GM19395 (cell line): ENCODE results near the gene DKK2.
A peak's percentile ranks its signal among the peaks of the same experiment; 100 is the strongest.

Experiments used
- ATAC-seq: cut with Tn5 transposase; IDR thresholded peaks from one replicate; pipeline ENCODE4 v1.9.1; 2021; ENCODE audit warnings: mild to moderate bottlenecking, moderate library complexity; ENCODE audit not compliant: unreplicated experiment

DKK2 gene

DNA sequence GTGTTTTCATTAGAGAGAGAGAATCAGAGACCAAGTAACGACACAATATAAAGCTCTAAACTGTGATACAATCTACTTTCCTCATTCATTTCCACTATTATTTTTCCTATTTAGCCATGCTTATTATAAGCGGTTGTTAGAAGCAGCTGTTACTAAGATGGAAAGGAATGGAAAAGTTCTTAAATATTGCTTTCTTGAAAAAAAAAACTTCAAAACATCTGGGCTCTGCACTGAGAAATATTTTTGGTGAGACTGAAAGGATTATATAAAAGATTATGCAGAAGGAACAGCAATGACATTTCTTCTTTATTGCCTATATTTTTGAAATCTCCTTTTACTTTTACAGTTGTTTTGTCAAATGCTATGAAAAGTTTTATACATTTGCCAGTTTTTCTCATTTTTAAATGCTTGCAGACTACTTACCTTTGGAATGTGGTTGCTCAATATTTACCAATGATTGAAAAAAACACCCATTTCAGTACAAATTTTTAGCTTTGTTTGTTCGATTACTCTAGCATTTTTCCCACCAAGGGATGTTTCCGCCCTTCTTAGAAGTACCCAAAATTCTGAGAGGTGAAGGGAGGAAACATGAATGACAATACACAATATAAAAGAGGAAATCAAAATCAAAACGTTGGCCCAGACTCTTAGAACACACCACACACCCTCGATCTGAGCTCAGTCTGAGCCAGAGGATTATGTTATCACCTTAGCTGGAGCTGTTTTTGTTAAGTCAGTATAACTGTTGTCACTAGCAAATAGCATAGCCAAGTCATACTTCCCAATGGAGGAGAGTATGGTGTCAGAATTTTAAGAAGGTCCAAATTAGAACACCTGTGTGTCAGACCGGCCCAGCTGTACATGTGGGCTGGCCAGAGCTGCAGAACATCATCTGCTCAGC lies 18.4 kb downstream of the DKK2 start:
- ATAC-seq: no peak

DNA sequence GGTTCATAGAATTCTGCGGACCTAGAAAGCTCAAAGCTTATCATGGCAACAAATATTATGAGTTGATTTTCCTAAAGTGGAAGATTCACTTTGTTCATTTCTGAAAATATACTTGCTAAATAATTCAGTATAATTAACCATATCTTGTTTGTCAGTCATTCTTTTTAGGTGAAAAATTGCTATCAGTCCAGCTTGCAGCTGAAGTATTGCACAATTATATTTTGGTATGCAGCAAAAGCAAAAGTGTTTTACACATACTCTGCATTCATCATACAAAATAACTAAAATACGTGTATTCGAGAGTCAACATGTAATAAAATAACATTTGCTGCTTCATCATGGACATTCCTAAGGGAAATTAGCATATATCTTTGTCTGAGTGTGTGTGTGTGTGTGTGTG lies 24.8 kb downstream of the DKK2 start:
- no peak for ATAC-seq

DNA sequence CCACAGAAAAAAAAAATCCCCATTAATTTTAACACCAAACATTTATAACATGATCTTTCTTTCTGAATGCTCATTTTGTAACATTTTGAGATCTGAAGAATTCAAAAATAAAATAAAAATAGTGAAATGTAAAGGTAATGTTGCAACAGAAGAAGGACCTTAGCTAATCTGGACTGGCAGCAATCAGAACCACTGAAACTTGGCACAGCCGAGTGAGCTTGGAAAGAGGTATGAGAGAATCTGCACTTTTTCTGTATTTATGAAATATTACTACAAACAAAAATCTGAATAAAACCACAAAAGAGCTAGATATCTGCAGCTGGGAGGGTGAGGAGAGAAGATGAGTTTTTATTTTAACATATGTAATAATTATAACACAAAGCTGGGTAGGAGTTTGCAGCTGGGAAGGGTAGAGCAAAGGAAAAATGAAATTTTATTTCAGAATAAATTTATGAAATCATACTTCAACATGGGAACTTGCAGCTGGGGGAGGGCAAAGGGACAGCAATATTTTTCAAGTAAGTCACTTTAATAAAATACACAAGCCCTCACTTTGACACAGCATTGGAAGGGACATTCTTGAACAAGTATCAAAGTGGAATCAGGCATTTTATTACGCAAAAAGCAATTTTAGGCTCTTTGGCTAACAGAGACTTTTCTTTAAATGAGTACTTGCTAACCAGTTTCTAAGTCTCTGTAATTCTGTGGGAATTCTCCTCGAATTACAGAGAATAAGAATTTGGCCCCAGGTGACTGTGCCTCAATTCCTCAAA lies 26.7 kb downstream of the DKK2 start:
- no peak for ATAC-seq

DNA sequence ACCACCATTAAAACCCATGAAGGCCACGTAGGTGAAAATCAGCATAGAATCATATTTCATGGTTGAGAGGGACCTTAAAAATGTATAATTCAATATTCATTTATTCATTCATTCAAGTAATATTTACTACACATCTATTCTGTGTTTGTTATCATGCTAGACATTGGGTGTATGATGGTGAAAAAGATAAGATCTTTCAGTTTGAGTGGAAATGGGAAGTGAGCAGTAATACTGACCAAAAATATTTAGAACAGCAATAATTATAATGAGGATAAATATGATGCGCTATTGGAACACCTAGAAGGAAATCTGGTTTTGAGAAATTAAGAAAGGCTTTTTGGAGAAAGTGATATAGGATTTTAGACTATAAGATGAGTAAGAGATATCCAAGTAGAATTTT lies 28.0 kb downstream of the DKK2 start:
- ATAC-seq: peak; percentile 47

DNA sequence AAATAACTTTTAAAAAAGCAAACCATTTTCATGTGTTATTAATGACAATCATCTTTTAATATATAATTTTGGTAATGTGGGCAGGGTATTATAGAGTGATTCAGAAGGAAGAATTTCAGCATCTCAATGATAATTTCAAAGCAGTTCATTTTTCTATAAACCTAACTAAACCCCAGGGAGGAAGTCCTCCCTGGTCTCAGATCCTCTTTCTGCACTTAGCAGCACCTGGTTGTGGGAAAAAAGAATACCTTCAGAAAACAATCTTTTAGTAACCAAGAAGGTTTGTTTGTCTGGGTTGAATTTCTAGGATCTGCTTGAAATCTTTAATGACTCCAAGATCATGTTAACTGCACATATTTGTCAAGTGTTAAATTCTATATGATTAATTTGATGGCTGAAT lies 29.9 kb downstream of the DKK2 start:
- peak; percentile 62 for ATAC-seq

DNA sequence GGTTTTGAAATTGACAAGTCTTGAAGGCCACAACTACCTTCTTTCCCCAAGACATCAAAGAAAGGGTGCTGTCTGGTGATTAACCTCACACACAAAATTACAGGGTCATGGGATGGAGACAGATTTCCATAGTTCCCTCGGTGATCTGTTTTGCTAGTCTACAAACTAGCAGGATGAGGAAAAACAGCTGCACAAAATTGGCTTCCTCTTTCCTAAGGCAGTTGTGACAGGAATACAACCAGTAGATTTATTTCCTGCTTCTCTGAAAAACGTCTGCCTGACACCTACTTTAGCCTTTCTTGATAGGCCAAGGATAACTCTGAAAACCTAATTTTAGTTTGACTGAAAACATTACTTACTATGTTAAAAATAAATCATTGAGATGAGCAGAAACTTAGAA lies 39.6 kb downstream of the DKK2 start:
- ATAC-seq: peak; percentile 46

DNA sequence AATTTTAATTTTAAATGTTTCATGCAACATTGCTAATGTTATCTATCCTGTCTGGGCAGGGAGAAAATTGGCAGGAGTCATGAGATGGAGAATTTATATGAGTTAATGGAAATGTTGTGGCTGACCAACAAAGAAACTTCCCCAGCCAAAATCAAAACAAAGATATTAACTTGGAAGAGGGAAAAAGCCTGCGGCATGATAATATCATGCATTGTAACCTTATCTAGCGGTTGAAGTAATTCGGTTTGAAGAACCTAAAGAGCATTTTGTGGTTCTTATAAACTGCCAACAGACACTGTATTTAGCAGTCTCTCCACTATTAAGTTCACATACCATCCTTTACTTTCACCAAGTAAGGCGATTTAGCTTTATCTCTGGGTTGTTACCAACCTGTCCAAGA lies 42.3 kb downstream of the DKK2 start:
- ATAC-seq: no peak

DNA sequence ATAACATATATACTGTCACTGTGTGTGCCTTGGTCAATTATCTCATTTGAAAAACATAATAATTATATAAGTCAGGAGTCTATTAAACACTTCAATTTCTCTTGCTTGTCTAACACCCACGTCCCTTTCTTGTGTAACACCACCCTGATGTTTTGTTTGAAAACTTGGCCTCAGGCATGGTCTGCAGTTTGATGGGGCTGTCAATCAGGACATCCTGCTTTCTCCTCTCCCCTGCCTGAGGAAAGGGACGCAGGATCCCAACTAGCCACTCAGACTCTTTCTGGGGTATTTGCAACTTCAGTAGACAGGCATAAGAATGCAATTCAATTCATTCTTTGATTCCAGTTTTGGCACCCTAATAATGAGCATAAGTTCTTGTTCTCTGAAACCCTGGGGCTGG lies 48.8 kb downstream of the DKK2 start:
- ATAC-seq: no peak

DNA sequence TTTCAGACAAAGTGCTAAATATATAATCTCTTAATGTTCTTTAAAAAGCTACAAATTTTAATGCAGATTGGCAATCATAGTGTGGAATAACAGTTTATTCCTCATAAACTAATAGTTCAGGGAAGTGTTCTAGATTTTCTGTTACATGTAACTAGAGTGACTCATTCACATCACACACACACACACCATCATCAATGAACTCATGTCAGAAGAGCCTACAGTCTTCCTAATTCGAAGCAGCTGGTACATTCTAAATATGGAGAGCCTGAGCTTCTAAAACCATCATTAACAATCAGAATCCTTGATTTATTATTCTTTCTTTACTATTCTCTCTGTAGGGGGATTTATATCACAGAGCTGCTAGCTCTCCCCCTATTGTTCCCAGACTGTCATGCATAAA lies 49.6 kb downstream of the DKK2 start:
- no peak for ATAC-seq

DNA sequence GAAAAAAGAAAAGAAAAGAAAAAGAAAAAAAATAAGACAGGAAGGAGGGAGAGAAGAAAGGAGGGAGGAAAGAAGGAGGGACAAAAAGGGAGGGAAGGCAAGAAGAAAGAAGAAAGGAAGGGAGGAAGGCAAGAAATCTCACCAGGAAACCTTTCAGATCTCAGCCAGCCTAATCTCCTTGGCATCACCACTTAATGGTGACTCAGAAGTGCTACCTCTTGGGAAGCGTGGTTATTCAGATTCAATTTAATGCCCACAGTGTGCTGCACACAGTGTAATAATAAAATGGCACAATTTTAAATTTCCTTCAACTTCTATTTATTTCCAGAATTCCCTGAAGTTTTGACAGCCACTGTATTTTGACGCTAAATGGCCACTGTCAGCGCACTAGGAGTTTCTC lies 50.3 kb downstream of the DKK2 start:
- ATAC-seq: no peak

DNA sequence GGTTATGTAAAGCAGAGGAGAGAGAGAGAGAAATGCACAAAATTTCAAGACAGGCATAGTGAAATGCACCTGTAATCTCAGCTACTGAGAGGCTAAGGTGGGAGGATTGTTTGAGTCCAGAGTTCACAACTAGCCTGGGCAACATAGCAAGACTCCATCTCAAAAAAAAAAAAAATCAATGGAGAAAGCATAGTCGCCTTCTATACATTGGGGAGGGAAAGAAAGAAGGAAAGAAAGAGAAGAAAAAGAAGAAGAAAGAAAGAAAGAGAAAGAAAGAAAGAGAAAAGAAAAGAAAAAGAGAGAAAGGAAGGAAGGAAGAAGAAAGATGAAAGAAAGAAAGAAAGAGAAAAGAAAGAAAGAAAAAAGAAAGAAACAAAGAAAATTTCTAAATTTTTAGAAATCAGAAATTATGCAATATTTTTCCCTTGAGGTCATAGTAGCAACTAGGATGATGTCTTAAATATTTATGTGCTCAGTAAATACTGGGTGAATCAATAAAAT lies 53.4 kb downstream of the DKK2 start:
- ATAC-seq: no peak

DNA sequence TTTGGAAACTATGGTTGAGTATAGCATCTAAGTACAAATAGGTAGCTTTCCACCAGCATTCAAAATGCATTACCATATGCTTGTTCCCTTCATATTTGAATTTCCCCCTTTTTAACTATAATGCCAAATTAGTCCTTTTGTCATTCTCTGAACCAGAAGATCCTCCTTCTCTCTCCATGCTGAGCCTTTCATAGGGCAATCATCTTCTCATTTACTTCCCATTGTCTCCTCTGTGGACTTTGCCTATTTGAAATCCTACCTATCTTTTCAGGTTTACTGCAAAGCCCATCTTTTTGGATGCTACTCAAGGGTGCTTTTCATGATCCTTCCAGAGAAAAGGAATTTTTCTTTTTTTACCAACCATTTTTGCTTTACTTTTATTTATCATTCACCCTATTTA lies 54.7 kb downstream of the DKK2 start:
- no peak for ATAC-seq

DNA sequence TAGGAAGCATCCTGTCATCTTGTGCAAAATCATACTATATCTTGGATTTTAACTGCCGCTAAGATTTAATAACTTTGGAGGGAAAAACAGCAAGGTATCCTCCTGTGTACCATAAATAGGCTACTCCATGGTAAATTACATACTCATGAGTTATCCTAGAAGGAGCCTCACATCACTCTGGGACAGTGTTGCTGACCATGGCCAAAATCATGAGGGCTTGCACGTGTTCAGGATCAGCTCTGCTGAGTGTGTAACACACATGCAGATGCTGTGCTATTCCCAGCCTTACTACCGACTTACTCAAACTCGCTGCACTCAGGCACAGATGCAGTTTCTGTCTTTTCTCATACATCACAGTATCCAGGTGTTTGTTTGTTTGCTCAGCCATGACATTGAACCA lies 56.6 kb downstream of the DKK2 start:
- no peak for ATAC-seq

DNA sequence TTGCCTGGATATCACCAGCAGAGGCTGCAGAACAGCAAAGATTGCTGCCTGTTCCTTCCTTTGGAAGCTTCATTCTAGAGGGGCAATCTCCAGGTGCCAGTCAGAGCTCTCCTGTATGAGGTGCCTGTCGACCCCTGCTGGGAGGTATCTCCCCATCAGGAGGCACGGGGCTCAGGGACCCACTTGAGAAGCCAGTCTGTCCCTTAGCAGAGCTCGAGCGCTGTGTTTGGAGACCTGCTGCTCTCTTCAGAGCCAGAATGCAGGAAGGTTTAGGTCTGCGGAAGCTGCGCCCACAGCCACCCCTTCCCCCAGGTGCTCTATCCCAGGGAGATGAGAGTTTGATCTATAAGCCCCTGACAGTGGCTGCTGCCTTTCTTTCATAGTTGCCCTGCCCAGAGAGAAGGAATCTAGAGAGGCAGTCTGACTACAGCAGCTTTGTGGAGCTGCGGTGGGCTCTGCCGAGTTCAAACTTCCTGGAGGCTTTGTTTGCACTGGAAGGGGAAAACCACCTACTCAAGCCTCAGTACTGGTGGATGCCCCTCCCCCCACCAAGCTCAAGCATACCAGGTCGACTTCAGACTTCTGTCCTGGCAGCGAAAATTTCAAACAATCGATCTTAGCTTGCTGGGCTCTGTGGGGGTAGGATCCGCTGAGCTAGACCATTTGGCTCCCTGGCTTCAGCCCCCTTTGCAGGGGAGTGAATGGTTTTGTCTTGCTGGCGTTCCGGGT lies 57.9 kb downstream of the DKK2 start:
- ATAC-seq: no peak

DNA sequence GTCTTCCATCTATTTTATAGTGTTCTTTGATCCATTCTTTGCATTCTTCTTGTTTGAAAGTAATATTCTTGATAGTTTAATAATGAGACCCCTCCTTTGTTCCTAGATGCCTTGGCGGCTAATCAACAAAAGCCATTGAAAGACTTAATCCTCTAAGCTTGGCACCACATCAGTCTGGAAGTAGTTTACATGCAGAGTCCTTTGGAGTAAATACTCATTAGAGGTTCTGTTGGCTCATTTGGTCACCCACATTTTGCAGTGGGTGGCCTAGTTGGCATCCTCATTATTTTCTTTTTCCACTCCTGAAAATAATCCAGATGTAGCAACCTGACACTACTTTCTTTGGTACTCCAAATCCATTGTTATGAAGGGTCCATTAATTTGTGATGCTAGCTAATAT lies 64.5 kb downstream of the DKK2 start:
- no peak for ATAC-seq

DNA sequence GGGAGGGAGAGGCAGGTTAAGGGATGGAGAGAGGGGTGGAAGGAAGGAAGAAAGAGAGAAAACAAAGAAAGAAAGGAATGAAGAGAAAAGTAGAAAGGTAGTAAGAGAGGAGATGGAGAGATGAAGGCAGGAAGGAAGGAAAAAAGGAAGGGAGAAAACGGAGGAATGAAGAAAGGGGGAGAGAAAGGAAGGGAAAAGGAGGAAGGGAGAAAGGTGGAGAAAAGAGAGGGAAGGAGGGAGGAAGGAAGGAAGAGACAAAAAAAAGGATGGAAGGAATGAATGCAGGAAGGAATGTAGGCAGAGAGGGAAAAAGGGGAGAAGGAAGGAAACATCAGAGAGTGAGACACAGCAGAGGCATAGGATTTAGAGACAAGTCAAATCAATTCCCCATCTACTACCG lies 68.2 kb downstream of the DKK2 start:
- ATAC-seq: no peak

DNA sequence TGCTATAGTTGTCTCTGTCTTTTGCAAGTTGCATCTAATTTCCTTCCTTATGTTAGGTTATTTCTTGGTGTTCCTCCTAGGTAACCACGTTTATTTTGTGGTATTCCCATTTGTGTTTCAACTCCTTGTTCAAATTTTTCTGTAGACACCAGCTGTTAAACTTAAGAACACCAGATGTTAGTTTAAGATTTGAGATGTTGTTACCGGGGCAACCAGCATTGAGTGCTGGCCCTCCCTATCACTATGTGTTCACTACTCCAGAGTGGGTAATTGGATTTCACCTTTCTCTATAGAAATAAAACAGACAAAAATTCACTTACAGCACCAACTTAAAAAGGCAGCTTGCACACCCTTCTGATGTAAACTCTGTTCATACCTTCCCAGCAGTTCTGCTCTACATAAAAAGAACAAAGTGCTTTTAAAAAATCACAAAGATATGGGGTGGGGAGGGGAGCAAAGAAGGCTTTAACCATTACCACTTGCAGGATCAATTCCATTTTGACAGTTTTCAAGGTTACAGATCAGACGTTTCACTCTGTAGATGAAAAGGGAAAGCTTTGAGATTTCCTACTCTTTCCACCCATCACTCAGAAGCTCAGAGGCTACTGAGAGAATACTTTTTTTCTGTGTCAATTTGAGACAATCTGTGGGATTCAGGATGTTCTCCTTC lies 82.9 kb downstream of the DKK2 start:
- no peak for ATAC-seq

DNA sequence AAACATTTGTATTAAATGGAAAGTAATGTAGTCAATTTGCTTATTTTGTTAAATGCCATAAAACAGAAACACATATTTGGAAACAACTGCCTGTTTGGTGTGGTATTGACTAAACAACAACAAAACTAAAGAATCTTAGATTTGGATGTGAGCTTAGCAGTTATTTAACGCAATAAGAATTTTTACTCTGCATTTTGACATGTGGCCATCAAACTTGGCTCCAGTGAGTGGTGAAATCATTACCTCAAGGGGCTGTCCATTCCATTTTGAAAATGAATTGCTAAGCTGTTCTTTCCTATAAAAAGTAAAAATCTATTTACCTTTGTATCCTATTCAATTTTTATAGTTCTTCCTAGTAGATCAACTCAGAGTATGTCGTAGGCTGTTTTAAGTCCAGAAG lies 84.2 kb downstream of the DKK2 start:
- ATAC-seq: no peak

DNA sequence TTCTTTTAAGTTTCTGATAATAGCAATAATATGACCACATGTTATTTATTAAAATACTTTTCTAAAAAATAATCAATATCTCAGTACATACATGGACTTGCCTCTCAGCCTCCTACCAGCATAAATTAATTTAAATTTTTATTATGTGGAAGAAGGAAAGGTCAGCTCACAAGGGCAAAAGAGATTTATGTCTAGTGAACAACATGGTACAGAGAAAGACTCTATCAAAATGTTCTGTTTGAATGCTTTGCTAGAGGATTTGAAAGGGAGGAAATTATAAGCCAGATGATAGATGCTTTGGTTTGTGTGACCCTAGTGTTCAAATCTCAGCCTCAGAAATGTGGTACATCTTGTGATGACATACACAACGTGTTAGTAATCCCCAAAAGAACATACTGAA lies 94.3 kb downstream of the DKK2 start:
- no peak for ATAC-seq

DNA sequence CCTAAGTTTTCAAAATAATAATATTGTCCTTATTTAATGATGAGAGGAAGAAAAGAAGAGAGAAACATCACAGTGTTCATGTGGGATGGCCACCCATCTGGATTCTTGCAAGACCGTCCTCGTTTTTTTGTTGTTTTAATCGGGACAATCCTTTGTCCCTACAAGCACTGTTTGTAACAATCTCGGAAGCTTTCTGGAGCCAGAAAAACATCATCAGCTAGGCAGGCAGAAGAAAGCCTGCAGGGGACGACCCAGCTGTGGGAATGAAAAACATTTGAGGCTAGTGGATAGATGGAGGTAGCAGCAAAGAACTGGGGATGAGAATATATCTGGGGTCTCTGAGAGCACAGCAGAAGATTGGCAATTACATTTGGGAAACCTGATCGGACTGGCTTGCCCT lies 105.6 kb downstream of the DKK2 start:
- no peak for ATAC-seq

DNA sequence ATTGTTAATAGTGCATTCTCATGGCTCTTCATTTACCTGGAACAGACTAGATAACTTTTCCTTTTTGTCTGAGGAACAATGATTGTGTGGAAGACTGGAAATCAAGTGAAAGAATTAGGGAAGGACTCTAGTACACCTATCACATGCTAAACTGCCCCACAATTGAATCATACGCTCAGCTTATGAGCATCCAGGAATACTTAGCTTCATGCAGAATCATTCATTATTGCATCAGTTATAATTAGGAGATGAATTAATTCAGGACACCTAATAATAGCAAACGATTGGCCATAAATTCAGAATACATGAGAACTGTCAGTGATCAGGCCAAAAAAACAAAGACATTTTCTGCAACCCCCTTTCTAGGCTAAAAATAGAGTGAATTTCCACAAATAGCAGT lies 106.9 kb downstream of the DKK2 start:
- no peak for ATAC-seq
